Measurements from ENCODE around the gene IFTAP. TPM values are rescaled to one million over a fixed set of nuclear protein-coding genes. Genes with fewer than 3 reads are reported as not detected.
A peak's percentile ranks its signal among the peaks of the same experiment; 100 is the strongest.
"Not testable (repeated sequence)": the region's sequence is repeated elsewhere in the genome, so short reads cannot be mapped to it uniquely, and the experiment has no call there.

IFTAP gene
- total and polyA plus RNA-seq, 7 donors = 12.7 to 77.3 (median 38.5) TPM

GRCh38 chr11:36638556-36638955 is 44.3 kb downstream of the IFTAP start:
- peak overlapping the region in 2 of 4 donors; percentile 38 to 40 for H3K27ac ChIP-seq
- no peak for TF ChIP-seq POLR2A (IDR thresholded peaks at IDR 0.05)
- no peak for TF ChIP-seq POLR2AphosphoS5 (IDR thresholded peaks at IDR 0.05)
- TF ChIP-seq, protein P1, sequence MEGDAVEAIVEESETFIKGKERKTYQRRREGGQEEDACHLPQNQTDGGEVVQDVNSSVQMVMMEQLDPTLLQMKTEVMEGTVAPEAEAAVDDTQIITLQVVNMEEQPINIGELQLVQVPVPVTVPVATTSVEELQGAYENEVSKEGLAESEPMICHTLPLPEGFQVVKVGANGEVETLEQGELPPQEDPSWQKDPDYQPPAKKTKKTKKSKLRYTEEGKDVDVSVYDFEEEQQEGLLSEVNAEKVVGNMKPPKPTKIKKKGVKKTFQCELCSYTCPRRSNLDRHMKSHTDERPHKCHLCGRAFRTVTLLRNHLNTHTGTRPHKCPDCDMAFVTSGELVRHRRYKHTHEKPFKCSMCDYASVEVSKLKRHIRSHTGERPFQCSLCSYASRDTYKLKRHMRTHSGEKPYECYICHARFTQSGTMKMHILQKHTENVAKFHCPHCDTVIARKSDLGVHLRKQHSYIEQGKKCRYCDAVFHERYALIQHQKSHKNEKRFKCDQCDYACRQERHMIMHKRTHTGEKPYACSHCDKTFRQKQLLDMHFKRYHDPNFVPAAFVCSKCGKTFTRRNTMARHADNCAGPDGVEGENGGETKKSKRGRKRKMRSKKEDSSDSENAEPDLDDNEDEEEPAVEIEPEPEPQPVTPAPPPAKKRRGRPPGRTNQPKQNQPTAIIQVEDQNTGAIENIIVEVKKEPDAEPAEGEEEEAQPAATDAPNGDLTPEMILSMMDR (IDR thresholded peaks at IDR 0.05) = no peak
- TF ChIP-seq EP300 (IDR thresholded peaks at IDR 0.05) = no peak
- H3K9me3 ChIP-seq = no peaks in the 10 kb centered on the region
- peaks cover 0 to 55% (median 30%) of the 10 kb centered on the region in 4 donors for H3K4me1 ChIP-seq
- H3K4me3 ChIP-seq = no peak overlapping the region
- H3K36me3 ChIP-seq = no peaks in the 10 kb centered on the region
- no peaks in the 10 kb centered on the region for H3K27me3 ChIP-seq
- intact Hi-C loops (cut with DNase I) = no loop called here
- 80 to 82% methylated on average over 2 of the region's 2 CpGs for WGBS, 2 donors
- no peak for DNase-seq

GRCh38 chr11:36657610-36658267 is 63.4 kb downstream of the IFTAP start:
- no peaks in the 10 kb centered on the region for H3K4me1 ChIP-seq
- H3K27ac ChIP-seq = no peak overlapping the region
- 77 to 90% methylated on average over 6 of the region's 6 CpGs for WGBS, 2 donors
- H3K4me3 ChIP-seq = no peak overlapping the region
- no peaks in the 10 kb centered on the region for H3K27me3 ChIP-seq
- intact Hi-C loops (cut with DNase I) = no loop called here
- H3K36me3 ChIP-seq = no peaks in the 10 kb centered on the region
- TF ChIP-seq POLR2AphosphoS5 (IDR thresholded peaks at IDR 0.05) = no peak
- TF ChIP-seq, protein P1 (IDR thresholded peaks at IDR 0.05) = no peak
- TF ChIP-seq EP300 (IDR thresholded peaks at IDR 0.05) = no peak
- no peak for TF ChIP-seq POLR2A (IDR thresholded peaks at IDR 0.05)
- H3K9me3 ChIP-seq = peaks cover 0 to 4% (median 0%) of the 10 kb centered on the region in 4 donors
- DNase-seq = no peak

DNA sequence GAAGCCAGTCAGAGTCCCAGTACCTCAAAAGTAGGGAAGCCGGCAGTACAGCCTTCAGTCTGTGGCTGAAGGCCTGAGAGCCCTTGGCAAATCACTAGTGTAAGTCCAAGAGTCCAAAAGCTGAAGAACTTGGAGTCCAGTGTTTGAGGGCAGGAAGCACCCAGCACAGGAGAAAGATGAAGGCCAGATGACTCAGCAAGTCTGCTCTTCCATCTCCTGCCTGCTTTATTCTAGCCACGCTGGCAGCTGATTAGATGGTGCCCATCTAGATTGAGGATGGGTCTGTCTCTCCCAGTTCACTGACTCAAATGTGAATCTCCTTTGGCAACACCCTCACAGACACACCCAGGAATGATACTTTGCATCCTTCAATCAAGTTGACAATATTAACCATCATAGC is 67.1 kb downstream of the IFTAP start:
- WGBS, 2 donors = 96 to 97% methylated on average over 2 of the region's 2 CpGs
- H3K27me3 ChIP-seq; H3K4me1 ChIP-seq; DNase-seq; H3K36me3 ChIP-seq; H3K27ac ChIP-seq; intact Hi-C loops (cut with DNase I); H3K4me3 ChIP-seq; H3K9me3 ChIP-seq: not testable (repeated sequence)

DNA sequence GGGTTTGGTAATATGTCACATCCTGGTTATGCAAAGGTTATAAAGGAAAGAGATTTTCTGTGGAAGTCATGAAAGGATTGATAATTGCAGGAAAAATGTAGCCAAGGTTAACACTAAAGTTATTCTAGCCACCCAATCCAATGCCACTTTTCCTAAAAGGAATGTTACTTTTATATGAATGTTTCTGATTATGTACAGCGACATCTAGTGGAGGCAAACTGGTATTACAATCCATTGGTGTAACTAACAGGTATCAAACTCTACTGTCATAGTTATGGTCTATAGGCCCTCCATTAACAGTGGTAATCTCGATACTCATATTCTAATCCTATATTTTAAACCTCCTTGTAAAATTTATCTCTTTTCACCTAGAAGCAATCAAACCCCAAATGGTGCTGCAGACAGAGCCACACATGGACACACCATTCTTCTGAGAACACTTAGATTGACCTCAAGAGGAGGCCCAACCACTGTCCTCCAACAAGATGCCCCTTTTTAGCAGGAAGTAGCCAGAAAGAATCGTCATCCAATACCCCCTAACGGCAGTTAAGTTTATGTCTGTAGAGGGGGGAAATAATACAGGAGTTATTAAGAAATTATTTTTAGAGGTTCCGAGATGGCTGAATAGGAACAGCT is 78.6 kb downstream of the IFTAP start:
- H3K27ac ChIP-seq = no peak overlapping the region
- H3K27me3 ChIP-seq = no peaks in the 10 kb centered on the region
- DNase-seq = no peak
- no peaks in the 10 kb centered on the region for H3K36me3 ChIP-seq
- H3K4me1 ChIP-seq = no peaks in the 10 kb centered on the region
- no peak for TF ChIP-seq POLR2AphosphoS5 (IDR thresholded peaks at IDR 0.05)
- no peak for TF ChIP-seq EP300 (IDR thresholded peaks at IDR 0.05)
- TF ChIP-seq, protein P1 (IDR thresholded peaks at IDR 0.05) = peak; percentile 44 to 80 (median 72)
- intact Hi-C loops (cut with DNase I) = loop anchor here (1.0 to 5.0 kb wide), 2 partner anchors 51 to 109 kb away; no protein-coding TSS in a partner anchor
- WGBS, 2 donors = 59 to 66% methylated on average over 5 of the region's 5 CpGs
- H3K9me3 ChIP-seq = no peaks in the 10 kb centered on the region
- no peak overlapping the region for H3K4me3 ChIP-seq

GRCh38 chr11:36679547-36679946 is 85.2 kb downstream of the IFTAP start:
- H3K4me1 ChIP-seq; intact Hi-C loops (cut with DNase I); H3K4me3 ChIP-seq; H3K9me3 ChIP-seq; H3K36me3 ChIP-seq; DNase-seq; H3K27ac ChIP-seq; H3K27me3 ChIP-seq: not testable (repeated sequence)
- WGBS, 2 donors = 85 to 92% methylated on average over 6 of the region's 6 CpGs
